ENCODE results near the gene LIFR.

GRCh38 chr5:38581597-38581996, 25.2 kb upstream of the LIFR start:
- TF ChIP-seq POLR2AphosphoS5 (IDR thresholded peaks at IDR 0.05): no peak
- TF ChIP-seq, protein P1, sequence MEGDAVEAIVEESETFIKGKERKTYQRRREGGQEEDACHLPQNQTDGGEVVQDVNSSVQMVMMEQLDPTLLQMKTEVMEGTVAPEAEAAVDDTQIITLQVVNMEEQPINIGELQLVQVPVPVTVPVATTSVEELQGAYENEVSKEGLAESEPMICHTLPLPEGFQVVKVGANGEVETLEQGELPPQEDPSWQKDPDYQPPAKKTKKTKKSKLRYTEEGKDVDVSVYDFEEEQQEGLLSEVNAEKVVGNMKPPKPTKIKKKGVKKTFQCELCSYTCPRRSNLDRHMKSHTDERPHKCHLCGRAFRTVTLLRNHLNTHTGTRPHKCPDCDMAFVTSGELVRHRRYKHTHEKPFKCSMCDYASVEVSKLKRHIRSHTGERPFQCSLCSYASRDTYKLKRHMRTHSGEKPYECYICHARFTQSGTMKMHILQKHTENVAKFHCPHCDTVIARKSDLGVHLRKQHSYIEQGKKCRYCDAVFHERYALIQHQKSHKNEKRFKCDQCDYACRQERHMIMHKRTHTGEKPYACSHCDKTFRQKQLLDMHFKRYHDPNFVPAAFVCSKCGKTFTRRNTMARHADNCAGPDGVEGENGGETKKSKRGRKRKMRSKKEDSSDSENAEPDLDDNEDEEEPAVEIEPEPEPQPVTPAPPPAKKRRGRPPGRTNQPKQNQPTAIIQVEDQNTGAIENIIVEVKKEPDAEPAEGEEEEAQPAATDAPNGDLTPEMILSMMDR (IDR thresholded peaks at IDR 0.05): no peak
- no peak for TF ChIP-seq POLR2A (IDR thresholded peaks at IDR 0.05)
